Hepatocyte (in vitro differentiated cells): ENCODE measurements around the gene ANKRD28. TPM values are rescaled to one million over a fixed set of nuclear protein-coding genes. Genes with fewer than 3 reads are reported as not detected.

Experiments used
- DNase-seq: peaks from one replicate; pipeline ENCODE4 v3.0.0-alpha.2; 2016; ENCODE audit warnings: low spot score
- H2AFZ ChIP-seq: fragments of 200-600 bp; sonication (generic); 2 replicates; pipeline ENCODE4 v1.6.0; 2016; ENCODE audit warnings: antibody characterized with exemption, mild to moderate bottlenecking
- H3K27ac ChIP-seq: fragments of 200-600 bp; sonication (generic); 2 replicates; pipeline ENCODE4 v1.5.1; 2016; ENCODE audit warnings: mild to moderate bottlenecking
- H3K27me3 ChIP-seq: fragments of 200-600 bp; sonication (generic); 2 replicates; pipeline ENCODE4 v1.6.1; 2016
- H3K36me3 ChIP-seq: fragments of 200-600 bp; sonication (generic); replicated peaks from 2 replicates; pipeline ENCODE4 v1.5.1; 2016; ENCODE audit warnings: low read depth; ENCODE audit not compliant: insufficient read depth
- H3K4me1 ChIP-seq: fragments of 200-600 bp; sonication (generic); 2 replicates; pipeline ENCODE4 v1.5.1; 2016; ENCODE audit warnings: mild to moderate bottlenecking, moderate library complexity; ENCODE audit not compliant: insufficient read depth
- H3K4me2 ChIP-seq: fragments of 200-600 bp; sonication (generic); 2 replicates; pipeline ENCODE4 v1.6.0; 2016
- H3K4me3 ChIP-seq: fragments of 200-600 bp; sonication (generic); 2 replicates; pipeline ENCODE4 v1.5.1; 2016; ENCODE audit warnings: mild to moderate bottlenecking
- H3K79me2 ChIP-seq: fragments of 200-600 bp; sonication (generic); 2 replicates; pipeline ENCODE4 v1.6.0; 2017; ENCODE audit warnings: mild to moderate bottlenecking
- H3K9me2 ChIP-seq: fragments of 200-600 bp; sonication (generic); replicated peaks from 2 replicates; pipeline ENCODE4 v1.6.0; 2017; ENCODE audit warnings: mild to moderate bottlenecking; ENCODE audit not compliant: insufficient read depth
- H3K9me3 ChIP-seq: fragments of 200-600 bp; sonication (generic); 2 replicates; pipeline ENCODE4 v1.5.1; 2016; ENCODE audit warnings: low read depth, mild to moderate bottlenecking
- H4K20me1 ChIP-seq: fragments of 200-600 bp; sonication (generic); 2 replicates; pipeline ENCODE4 v1.6.0; 2016; ENCODE audit warnings: mild to moderate bottlenecking; ENCODE audit not compliant: insufficient read depth, poor library complexity, severe bottlenecking
- CTCF ChIP-seq: fragments of 200-600 bp; sonication (generic); IDR thresholded peaks from 2 replicates; pipeline ENCODE4 v1.5.1; 2016; ENCODE audit warnings: antibody characterized with exemption, mild to moderate bottlenecking; ENCODE audit not compliant: poor library complexity
- EZH2 ChIP-seq: fragments of 200-600 bp; sonication (generic); IDR thresholded peaks from 2 replicates; pipeline ENCODE4 v1.6.1; 2016; ENCODE audit warnings: antibody characterized with exemption, mild to moderate bottlenecking, borderline replicate concordance
- EZH2phosphoT487 ChIP-seq: fragments of 200-600 bp; sonication (generic); IDR thresholded peaks from one replicate; pipeline ENCODE4 v1.6.1; 2018; ENCODE audit warnings: antibody characterized with exemption, mild to moderate bottlenecking, low read depth, moderate library complexity; ENCODE audit not compliant: unreplicated experiment, severe bottlenecking
- WGBS: methylation state at CpG from one replicate; pipeline ENCODE4 v1.1.6; 2016; ENCODE audit warnings: low lambda C conversion rate; ENCODE audit errors: missing lambda C conversion rate; 5-methylcytosine and 5-hydroxymethylcytosine counted together
- polyA plus RNA-seq: library from polyadenylated mRNA; unstranded; fragments of >200 nt; fragmentation: Nextera tagmentation; extraction: Ambion mirVana; gene quantifications from 2 replicates; pipeline ENCODE4 v1.2.1, GENCODE V29; 2016
- total RNA-seq: library from RNA; depleted of rRNA; stranded (reverse); fragments of >200 nt; gene quantifications from 2 replicates; pipeline ENCODE4 v1.2.3, GENCODE V29; 2014

Gene ANKRD28
- total and polyA plus RNA-seq, 2 experiments from 2014 or later = 12.3 to 40.6 TPM

- TF ChIP-seq CTCF = no peak
- no peak for TF ChIP-seq EZH2
- no peak for TF ChIP-seq EZH2phosphoT487
- Histone ChIP-seq H4K20me1 (no peaks in the 10 kb centered on the region), H2AFZ (no peak overlapping the region), H3K9me2 (no peaks in the 10 kb centered on the region), H3K4me1 (no peaks in the 10 kb centered on the region), H3K27me3 (no peaks in the 10 kb centered on the region), H3K4me2 (no peak overlapping the region), H3K27ac (no peak overlapping the region), H3K4me3 (no peak overlapping the region), H3K9me3 (no peaks in the 10 kb centered on the region), H3K36me3 (no peaks in the 10 kb centered on the region), H3K79me2 (no peaks in the 10 kb centered on the region)
- no peak for DNase-seq
Observed at GRCh38 chr3:15723624-15723884, 74.2 kb downstream of the ANKRD28 start.

GRCh38 chr3:15722877-15723623 lies 74.7 kb downstream of the ANKRD28 start:
- Histone ChIP-seq H3K9me3 (no peaks in the 10 kb centered on the region), H3K4me2 (no peak overlapping the region), H3K79me2 (no peaks in the 10 kb centered on the region), H3K27ac (no peak overlapping the region), H3K4me1 (no peaks in the 10 kb centered on the region), H3K4me3 (no peak overlapping the region), H4K20me1 (no peaks in the 10 kb centered on the region), H3K9me2 (no peaks in the 10 kb centered on the region), H3K27me3 (no peaks in the 10 kb centered on the region), H3K36me3 (no peaks in the 10 kb centered on the region), H2AFZ (no peak overlapping the region)
- TF ChIP-seq CTCF (no peak), EZH2phosphoT487 (no peak), EZH2 (no peak)
- no peak for DNase-seq
- WGBS = 59% methylated on average over 3 of the region's 3 CpGs

- Histone ChIP-seq H3K27ac (no peak overlapping the region), H3K4me2 (no peak overlapping the region), H3K4me1 (no peaks in the 10 kb centered on the region), H4K20me1 (no peaks in the 10 kb centered on the region), H3K9me3 (no peaks in the 10 kb centered on the region), H3K36me3 (no peaks in the 10 kb centered on the region), H2AFZ (no peak overlapping the region), H3K9me2 (no peaks in the 10 kb centered on the region), H3K27me3 (no peaks in the 10 kb centered on the region), H3K4me3 (no peak overlapping the region), H3K79me2 (no peaks in the 10 kb centered on the region)
- TF ChIP-seq EZH2phosphoT487 = no peak
- no peak for TF ChIP-seq EZH2
- TF ChIP-seq CTCF = no peak
- no peak for DNase-seq
- WGBS = 93% methylated on average over 3 of the region's 3 CpGs
Observed at GRCh38 chr3:15716178-15716577, 81.6 kb downstream of the ANKRD28 start.
